Ishikawa (cell line): Measurements from ENCODE around the gene UNC5C.

Source experiments
- CEBPB ChIP-seq: IDR thresholded peaks from 2 replicates; pipeline ENCODE4 v1.6.1; 2012
- CREB1 ChIP-seq: IDR thresholded peaks from 2 replicates; pipeline ENCODE4 v1.6.1; 2012; ENCODE audit warnings: low read depth
- EGR1 ChIP-seq: IDR thresholded peaks from 2 replicates; pipeline ENCODE4 v1.6.1; 2012
- EP300 ChIP-seq: IDR thresholded peaks from 2 replicates; pipeline ENCODE4 v1.6.1; 2012; ENCODE audit warnings: borderline replicate concordance
- FOXM1 ChIP-seq: IDR thresholded peaks from 2 replicates; pipeline ENCODE4 v1.6.1; 2012; ENCODE audit warnings: low read depth, borderline replicate concordance
- NFIC ChIP-seq: IDR thresholded peaks from 2 replicates; pipeline ENCODE4 v1.6.1; 2012
- RAD21 ChIP-seq: IDR thresholded peaks from 2 replicates; pipeline ENCODE4 v1.6.1; 2012; ENCODE audit warnings: low read depth
- TAF1 ChIP-seq: IDR thresholded peaks from 2 replicates; pipeline ENCODE4 v1.6.1; 2012; ENCODE audit warnings: low read depth, mild to moderate bottlenecking
- TCF12 ChIP-seq: IDR thresholded peaks from 2 replicates; pipeline ENCODE4 v1.6.1; 2012; ENCODE audit warnings: low read depth
- TEAD4 ChIP-seq: IDR thresholded peaks from 2 replicates; pipeline ENCODE4 v1.6.1; 2012
- USF1 ChIP-seq: IDR thresholded peaks from 2 replicates; pipeline ENCODE4 v1.6.1; 2012
- YY1 ChIP-seq: IDR thresholded peaks from 2 replicates; pipeline ENCODE4 v1.6.1; 2012; ENCODE audit warnings: low read depth
- ZBTB7A ChIP-seq: IDR thresholded peaks from 2 replicates; pipeline ENCODE4 v1.6.1; 2012; ENCODE audit warnings: low read depth
- TF ChIP-seq, protein P1 (sequence below): IDR thresholded peaks from 2 replicates; pipeline ENCODE4 v1.6.1; 2012
- TF ChIP-seq, protein P2 (sequence below): IDR thresholded peaks from 2 replicates; pipeline ENCODE4 v1.6.1; 2012; ENCODE audit warnings: low read depth, mild to moderate bottlenecking

UNC5C gene

DNA sequence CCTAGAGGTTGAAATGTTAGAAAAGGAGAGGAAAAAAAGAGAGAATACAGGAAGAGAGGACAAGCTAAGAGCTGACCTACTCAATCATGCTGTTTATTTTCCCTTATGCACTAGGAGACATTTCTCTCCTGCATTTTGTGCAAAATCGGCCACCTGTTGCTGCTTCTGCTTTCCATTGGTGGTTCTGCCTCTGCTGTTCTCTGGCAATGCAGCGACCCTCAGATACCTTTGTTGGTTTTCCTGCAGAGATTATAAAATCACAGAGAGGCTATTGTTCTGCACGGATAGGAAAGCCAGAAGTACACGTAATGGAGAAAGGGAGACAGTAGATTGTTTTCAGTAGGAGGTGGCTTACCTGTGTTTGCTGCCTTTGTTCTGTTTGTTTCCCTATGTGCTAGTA, 108.9 kb downstream of the UNC5C start:
- TF ChIP-seq ZBTB7A = no peak
- TF ChIP-seq EGR1 = no peak
- TF ChIP-seq USF1 = no peak
- no peak for TF ChIP-seq TEAD4
- TF ChIP-seq TCF12 = no peak
- TF ChIP-seq TAF1 = no peak
- TF ChIP-seq FOXM1 = no peak
- no peak for TF ChIP-seq RAD21
- no peak for TF ChIP-seq CEBPB
- no peak for TF ChIP-seq NFIC
- TF ChIP-seq, protein P1, sequence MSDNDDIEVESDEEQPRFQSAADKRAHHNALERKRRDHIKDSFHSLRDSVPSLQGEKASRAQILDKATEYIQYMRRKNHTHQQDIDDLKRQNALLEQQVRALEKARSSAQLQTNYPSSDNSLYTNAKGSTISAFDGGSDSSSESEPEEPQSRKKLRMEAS = no peak
- no peak for TF ChIP-seq YY1
- TF ChIP-seq, protein P2, sequence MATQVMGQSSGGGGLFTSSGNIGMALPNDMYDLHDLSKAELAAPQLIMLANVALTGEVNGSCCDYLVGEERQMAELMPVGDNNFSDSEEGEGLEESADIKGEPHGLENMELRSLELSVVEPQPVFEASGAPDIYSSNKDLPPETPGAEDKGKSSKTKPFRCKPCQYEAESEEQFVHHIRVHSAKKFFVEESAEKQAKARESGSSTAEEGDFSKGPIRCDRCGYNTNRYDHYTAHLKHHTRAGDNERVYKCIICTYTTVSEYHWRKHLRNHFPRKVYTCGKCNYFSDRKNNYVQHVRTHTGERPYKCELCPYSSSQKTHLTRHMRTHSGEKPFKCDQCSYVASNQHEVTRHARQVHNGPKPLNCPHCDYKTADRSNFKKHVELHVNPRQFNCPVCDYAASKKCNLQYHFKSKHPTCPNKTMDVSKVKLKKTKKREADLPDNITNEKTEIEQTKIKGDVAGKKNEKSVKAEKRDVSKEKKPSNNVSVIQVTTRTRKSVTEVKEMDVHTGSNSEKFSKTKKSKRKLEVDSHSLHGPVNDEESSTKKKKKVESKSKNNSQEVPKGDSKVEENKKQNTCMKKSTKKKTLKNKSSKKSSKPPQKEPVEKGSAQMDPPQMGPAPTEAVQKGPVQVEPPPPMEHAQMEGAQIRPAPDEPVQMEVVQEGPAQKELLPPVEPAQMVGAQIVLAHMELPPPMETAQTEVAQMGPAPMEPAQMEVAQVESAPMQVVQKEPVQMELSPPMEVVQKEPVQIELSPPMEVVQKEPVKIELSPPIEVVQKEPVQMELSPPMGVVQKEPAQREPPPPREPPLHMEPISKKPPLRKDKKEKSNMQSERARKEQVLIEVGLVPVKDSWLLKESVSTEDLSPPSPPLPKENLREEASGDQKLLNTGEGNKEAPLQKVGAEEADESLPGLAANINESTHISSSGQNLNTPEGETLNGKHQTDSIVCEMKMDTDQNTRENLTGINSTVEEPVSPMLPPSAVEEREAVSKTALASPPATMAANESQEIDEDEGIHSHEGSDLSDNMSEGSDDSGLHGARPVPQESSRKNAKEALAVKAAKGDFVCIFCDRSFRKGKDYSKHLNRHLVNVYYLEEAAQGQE = no peak
- no peak for TF ChIP-seq EP300
- no peak for TF ChIP-seq CREB1

- TF ChIP-seq RAD21 (no peak), FOXM1 (no peak), TEAD4 (no peak), TCF12 (no peak), TAF1 (no peak), ZBTB7A (no peak), NFIC (no peak), EGR1 (no peak), CREB1 (no peak), CEBPB (no peak), YY1 (no peak), USF1 (no peak), EP300 (no peak)
- TF ChIP-seq, protein P2 = no peak
- TF ChIP-seq, protein P1 = no peak
Observed at GRCh38 chr4:95439071-95439470, 109.7 kb downstream of the UNC5C start.

- TF ChIP-seq TAF1 (no peak), CEBPB (no peak), ZBTB7A (no peak)
Observed at GRCh38 chr4:95432466-95432865, 116.3 kb downstream of the UNC5C start.

DNA sequence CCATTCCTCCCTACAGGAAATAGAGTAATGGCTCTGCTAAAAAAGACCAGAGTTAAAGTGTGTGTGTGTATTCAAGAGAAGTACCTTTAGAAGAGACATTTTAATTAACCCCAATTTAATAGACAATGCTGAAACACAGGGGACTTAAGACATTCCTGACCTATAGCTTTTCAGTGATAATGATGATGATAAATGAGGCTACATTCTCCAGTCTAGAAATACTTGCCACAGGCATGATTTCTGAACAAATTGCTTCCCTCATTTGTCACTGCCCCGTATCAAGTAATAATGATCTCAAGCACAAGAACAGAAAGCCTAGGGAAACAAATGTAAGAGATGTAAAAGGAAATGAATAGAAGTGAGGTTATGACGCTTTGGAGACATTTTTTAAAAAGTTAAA, 117.1 kb downstream of the UNC5C start:
- TF ChIP-seq EGR1 = no peak
- TF ChIP-seq TAF1 = no peak
- TF ChIP-seq EP300 = no peak
- TF ChIP-seq, protein P1 = no peak
- TF ChIP-seq CREB1 = no peak
- no peak for TF ChIP-seq USF1
- no peak for TF ChIP-seq TEAD4
- no peak for TF ChIP-seq FOXM1

- no peak for TF ChIP-seq YY1
- TF ChIP-seq, protein P1 = no peak
- TF ChIP-seq, protein P2 = no peak
Observed at GRCh38 chr4:95429416-95429815, 119.4 kb downstream of the UNC5C start.
